Spleen (tissue), 7 donors: ENCODE results near the gene MOG.

Source experiments
- POLR2A ChIP-seq, 3 donors: fragments of 450-650 bp; IDR thresholded peaks; one replicate each; pipeline ENCODE4 v1.5.1; 2017; ENCODE audit warnings: antibody characterized with exemption in 3 of 3, mild to moderate bottlenecking in 1 of 3
- POLR2AphosphoS5 ChIP-seq, 3 donors: sonication (generic); formaldehyde crosslinking; IDR thresholded peaks; one replicate each; pipeline ENCODE4 v1.5.1; 2017; ENCODE audit warnings: antibody characterized with exemption in 3 of 3
- TF ChIP-seq, protein P1 (sequence below), 11 experiments: fragments of 200-600 bp in 7 of 11; fragments of 450-650 bp in 4 of 11; sonication (generic) in 4 of 11; IDR thresholded peaks in 8 of 11; conservative IDR thresholded peaks in 3 of 11; 1 replicate in 7 of 11; 2 replicates in 4 of 11; pipeline versions ENCODE4 v1.4.0 to v1.8.0; 2016 to 2021; ENCODE audit warnings: antibody characterized with exemption in 11 of 11, inconsistent platforms in 4 of 11, mild to moderate bottlenecking in 1 of 11
- donor health status: DM: no; HTN: no; CAD: no; lungs with moderate emphysema.
- donor health status: DM: no; HTN: no; CAD: no.
- donor health status: DM: no; HTN: no; CAD: no.

DNA sequence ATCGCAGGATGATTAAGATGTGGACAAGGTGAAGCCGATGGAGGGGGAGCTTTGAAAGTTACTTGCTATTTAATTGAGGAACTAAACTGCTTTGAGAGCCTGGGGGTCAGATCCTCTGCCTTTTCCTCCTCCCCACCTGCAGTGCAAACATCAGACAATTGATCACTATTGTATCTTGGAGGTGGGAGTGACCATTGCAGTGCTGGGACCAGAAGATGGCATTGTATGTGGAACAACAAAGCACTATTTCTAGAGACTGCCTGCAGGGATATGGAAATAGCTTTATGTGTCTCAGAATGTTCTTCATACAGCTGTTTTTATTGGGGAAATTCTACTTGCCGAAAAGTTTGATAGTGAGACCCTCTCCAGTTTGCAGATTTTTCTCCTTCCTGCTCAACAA is 4.2 kb downstream of the MOG start:
- TF ChIP-seq POLR2AphosphoS5 (IDR thresholded peaks at IDR 0.05): no peak
- TF ChIP-seq, protein P1, sequence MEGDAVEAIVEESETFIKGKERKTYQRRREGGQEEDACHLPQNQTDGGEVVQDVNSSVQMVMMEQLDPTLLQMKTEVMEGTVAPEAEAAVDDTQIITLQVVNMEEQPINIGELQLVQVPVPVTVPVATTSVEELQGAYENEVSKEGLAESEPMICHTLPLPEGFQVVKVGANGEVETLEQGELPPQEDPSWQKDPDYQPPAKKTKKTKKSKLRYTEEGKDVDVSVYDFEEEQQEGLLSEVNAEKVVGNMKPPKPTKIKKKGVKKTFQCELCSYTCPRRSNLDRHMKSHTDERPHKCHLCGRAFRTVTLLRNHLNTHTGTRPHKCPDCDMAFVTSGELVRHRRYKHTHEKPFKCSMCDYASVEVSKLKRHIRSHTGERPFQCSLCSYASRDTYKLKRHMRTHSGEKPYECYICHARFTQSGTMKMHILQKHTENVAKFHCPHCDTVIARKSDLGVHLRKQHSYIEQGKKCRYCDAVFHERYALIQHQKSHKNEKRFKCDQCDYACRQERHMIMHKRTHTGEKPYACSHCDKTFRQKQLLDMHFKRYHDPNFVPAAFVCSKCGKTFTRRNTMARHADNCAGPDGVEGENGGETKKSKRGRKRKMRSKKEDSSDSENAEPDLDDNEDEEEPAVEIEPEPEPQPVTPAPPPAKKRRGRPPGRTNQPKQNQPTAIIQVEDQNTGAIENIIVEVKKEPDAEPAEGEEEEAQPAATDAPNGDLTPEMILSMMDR (IDR thresholded peaks at IDR 0.05 in 8 of 11, conservative IDR thresholded peaks at IDR 0.05 in 3 of 11): no peak
- no peak for TF ChIP-seq POLR2A (IDR thresholded peaks at IDR 0.05)
